Hippocampal formation (tissue), 2 donors: ENCODE results near the gene ARL4A.
A peak's percentile ranks its signal among the peaks of the same experiment; 100 is the strongest.
"Not testable (repeated sequence)": the region's sequence is repeated elsewhere in the genome, so short reads cannot be mapped to it uniquely, and the experiment has no call there.

Source experiments
- DNase-seq, 2 donors: peaks; one replicate each; lab custom pipeline; 2025; lab: John Stamatoyannopoulos, UW

The ARL4A gene, protein sequence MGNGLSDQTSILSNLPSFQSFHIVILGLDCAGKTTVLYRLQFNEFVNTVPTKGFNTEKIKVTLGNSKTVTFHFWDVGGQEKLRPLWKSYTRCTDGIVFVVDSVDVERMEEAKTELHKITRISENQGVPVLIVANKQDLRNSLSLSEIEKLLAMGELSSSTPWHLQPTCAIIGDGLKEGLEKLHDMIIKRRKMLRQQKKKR

DNA sequence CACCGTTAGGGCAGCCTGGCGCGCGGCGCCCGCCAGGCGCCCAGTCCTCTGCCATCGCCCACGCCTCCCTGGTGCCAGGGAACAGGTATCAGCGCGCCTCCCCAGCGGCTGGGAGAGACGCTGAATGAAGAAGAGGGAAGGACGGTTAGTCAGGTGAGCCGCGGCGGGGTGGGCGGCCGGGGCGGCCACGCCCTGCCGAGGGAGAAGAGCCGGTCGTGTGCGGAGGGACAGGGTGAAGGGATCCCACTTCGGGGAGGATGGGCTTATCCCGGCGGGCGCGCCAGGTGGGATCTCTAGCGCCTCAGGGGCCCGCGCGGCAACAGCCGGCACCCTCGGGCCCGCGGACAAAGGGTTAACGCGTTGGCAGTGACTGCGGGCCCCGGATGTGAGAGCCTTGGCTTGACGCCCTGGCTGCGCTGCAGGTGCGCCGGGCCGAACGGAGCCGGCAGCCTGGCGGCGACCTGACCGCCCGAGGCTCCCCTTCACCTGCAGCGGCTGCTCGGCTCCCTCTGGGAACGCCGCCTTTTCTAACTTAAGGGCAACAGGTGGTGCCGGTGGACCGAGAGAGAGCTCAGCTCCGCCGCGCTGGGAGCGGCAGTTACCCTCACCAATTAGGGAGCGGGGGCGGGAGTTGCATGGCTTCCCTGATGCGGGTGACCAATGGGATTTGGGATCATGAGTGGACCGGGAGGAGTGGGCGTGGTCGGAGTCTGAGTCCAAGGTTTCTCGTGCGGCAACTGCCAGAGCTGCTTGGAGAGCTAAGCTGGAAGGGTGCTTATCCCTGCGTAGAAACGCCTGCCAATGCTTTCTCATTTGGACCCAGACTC lies at the start of gene ARL4A:
Gene ARL4A, plus strand, starts transcription at position 743 of the 827 bp plus-strand sequence. CDS start 622 bp downstream, outside the sequence.
- peak; percentile 96 to 98 for DNase-seq

DNA sequence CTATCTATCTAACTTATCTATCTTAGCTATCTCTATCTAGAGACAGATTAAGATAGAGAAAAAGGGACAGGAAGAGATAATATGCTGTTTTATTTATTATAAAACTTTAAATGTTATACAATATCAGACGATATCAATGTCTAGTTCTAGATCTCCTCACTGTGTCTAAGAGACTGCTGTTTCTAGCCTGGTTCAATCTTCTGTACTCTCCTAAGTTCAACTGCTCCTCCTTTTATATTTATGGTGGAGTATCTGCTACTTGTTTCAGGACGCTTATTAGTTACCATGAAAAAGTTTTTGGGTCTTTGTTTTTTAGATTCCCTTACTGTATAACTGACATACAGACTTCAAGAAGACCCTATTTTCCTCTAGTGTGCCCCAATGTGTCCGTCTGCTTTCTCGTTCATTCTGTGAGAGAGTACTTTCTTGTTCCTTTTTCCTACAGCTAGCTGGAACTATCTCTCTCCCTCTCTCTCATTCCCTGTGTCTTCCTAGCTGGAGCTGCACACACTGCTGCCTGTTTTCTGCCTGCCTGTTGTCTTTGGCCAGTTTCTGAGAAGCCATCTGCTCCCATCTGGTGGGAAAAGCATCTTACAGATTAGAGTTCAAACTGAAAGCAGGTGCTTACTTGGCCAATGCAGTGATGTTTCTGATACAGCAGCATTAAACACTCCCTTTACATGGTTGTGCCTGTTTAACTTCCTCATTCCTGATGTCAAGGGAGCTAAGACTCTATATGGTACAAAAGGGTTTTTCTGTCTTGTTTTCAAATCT lies 49.4 kb upstream of the ARL4A start:
- DNase-seq: peak in 1 of 2 donors; percentile 26

DNA sequence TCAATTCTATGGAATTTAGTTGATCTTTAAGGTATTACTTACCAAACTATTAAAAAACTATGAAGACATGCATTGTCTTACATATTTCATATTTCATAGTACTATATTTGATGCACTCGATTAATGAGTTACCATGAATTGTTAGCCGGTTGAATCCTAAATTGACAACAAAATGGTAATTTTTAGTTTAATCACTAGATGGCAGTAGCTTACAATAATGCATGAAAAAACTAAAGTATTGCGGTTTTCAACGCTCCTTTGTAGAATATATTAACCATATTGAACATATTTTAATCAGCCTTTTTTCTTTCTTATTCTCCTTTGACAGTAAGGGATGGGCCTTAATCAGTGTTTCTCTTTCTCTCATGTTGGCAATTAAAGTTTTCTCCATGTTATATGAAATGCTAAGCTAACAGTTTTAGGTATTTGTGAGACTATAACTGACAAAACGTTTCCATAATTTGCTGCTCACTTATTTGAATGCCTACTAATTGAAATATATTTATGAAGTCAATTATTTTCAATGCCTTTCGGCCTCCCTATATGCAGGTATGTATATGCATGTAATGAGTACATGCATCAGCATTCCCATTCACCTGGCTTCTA lies 48.5 kb upstream of the ARL4A start:
- peak in 1 of 2 donors; percentile 53 for DNase-seq

DNA sequence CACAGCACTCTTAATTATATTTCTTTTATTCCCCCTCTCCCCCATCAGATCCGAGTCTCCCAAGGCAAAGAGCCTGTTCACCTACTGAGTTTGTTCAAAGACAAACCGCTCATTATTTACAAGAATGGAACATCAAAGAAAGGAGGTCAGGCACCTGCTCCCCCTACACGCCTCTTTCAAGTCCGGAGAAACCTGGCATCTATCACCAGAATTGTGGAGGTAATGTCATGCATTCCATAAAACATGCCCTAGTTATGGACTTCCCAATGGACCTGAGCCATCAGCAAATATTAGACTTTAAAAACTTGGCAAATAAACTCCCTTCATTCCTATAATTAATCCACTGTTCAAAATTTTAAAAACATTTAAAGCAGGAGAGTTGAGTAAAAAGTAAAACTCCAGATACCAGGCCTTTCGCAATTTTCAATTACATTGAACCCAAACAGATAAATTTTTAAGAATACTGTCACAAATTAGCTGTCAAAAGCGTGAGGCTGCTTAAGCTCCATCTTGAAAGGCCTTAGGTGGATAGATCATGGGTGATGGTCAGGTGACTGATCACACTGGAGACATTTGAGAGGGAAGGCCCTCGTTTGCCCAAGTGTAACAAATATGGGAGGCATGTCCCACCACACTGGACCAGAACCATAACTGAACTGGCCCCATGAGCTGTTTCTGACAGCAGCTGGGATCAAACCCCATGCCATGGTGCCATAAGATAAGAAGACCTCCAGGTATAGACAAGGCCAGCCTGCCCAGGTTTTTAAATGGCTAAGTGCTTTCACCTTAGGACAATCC lies 46.9 kb upstream of the ARL4A start:
- no peak for DNase-seq

DNA sequence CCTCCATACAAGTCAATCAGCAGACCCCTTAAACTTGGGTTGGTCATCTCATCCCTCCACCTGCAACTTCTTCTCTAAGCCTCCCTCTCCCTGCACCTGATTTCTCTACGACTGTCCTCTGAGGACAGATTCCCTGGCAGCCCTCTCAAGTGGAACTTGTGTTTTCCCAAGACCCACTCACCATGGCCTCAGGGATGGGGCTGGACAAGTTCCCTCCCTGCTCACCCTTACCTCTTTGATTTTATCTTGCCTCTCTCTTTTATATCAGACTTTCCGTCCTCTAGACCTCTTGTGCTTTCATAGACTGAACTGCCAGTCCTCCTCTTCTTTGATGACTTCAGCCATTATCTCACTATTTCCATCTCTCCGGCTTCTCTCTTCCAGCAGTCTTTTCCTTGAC lies 46.2 kb upstream of the ARL4A start:
- DNase-seq: no peak

DNA sequence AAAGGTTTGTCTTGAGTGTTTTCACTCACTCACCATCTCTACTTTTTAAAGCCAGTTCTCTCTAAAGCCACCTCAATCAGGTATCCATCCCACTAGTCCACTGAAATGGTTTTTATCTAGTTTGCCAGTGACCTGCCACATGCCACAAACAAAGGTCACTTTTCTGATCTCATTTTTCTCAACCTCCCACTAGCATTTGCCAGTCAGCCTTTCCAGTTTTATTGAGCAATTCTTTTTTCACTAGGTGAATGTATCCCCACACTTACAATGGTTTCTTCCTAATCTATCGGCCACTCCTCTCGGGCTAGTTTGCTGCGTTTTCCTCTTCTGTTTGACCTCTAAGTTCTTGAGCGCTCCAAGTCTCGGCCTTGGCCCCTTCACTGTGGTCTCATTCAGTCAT lies 44.9 kb upstream of the ARL4A start:
- no peak for DNase-seq

DNA sequence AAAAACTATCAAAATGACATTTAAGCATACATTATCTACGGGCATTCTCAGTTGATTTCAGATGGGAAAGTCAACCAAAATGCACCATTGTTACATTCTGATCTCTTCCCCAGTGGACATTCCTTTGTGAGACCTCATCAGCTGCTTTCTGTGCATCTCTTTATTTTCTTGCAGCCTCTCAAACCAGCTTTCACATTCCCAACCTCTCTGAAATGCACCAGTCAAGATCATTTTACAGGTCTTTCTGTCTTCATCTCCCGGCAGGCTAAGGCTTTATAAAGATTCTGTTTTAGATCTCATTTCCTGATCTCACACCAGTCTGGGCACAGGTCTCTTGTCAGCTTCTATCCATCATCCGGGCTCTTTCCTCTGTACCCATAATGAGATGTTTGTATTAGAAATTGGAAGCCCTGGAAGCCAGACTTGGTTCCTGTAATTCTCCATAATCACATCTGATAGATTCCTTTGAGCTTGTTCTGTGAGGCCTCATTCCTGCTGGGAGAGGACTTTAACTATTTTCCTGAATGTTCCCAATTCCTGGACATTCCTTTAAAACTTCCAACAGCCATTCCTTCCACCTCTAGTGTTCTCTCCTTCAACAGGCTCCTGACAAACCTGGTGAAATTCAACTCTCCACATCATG lies 44.3 kb upstream of the ARL4A start:
- no peak for DNase-seq

DNA sequence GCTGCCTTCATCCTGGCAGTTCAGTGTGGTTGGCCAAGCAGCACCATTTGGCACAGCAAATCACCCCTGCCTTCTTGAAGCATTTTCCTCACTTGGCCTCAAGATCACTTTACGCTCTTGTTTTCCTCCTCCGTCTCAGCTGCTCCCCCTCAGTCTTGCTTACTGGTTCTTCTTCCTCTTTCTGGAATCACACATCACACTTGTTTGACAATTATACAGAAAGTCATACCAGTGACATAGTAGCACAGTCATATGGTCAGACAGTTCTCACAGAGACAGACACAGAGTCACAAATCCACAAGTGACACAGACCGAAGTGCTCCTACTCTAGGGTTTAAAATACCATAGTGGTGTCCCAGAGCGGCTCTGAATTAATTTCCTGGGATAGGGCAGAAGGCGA lies 43.8 kb upstream of the ARL4A start:
- no peak for DNase-seq

DNA sequence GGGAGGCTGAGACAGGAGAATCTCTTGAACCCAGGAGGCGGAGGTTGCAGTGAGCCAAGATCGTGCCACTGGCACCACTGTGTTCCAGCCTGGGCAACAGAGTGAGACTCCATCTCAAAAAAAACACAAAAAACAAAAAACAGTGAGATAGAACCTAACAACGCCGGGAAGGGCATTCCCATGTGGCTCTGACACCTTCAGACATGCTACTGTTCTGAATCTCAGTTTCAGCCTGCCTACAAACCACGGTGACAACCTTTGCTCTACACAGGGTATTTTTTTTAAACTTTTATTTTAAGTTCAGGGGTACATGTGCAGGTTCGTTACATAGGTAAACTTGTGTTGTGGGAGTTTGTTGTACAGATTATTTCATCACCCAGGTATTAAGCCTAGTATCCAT lies 42.2 kb upstream of the ARL4A start:
- DNase-seq: not testable (repeated sequence)

DNA sequence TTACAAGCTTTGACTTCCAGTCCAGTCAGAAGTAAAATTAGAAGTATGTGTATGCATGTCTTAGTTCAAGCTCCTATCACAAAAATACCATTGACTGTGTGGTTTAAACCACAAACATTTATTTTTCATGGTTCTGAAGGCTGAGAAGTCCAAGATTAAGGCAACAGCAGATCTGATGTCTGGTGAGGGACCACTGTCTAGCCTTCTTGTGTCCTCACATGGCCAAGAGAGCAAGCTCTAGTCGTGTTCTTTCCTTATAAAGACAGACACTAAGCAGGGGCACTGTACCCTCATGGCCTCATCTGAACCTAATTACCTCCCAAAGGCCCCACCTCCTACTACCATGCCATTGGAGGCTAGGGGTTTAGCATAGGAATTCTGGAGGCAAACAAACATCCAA lies 41.3 kb upstream of the ARL4A start:
- no peak for DNase-seq

DNA sequence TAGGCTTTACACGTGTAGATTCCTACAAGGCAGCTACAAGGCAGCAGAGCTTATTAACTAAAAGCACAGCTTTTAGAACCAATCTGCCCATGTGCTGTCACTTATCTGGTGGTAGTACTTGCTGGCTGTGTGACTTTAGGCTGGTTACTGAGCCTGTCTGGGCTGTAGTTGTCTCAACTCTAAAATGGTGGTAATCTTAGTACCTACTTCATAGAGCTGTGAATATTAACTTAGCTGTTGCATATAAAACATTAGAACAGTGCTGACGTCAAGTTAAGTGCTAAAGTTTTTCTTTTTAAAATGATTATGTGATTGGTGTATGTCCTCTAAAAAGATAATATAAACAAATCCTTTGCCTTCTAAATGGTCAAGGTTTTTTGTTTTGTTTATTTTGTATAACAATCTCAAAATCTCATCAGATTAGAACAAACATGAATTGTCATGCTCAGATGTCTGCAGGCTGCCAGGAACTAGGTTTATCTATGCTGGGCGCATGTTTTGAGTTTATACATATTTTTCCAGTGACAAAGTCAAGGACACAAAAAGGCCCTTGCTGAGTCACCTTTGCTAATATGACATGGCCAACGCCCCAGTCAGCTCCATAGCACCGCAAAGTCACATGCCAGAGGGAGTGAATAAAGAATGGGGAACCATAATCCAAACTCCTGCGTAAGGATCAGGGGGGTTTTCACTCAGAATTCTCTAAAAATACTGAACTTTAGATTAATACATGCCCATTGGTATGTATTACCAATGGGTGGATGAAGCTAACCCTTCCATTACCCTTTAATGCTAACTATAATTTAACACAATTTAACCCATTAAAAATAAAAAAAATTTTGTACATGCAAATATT lies 39.8 kb upstream of the ARL4A start:
- DNase-seq: no peak

DNA sequence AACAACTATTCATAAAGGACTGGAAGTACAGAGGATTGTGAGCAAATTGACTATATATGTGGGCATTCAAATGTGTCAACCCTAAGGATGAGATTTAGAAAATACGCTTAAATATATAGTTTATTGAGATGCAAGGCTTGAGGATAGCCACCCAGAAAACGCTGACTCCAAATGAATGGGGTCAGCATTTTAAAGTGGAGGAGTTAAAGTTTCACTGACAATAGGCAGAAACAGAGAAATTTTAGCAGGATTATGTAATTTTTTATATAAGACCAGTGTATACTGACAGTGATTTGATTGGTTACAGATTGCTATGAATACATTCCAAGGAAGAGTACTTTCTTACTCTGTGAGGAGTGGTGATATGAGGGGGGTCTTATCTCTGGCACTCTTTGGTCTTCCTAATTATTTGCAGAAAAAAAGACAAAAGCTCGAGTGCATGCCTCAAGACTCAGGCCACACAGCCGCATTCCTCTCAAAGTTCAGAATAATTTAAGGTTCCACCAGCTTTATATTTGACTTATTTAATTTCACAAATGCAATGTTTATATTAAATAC lies 38.6 kb upstream of the ARL4A start:
- no peak for DNase-seq

DNA sequence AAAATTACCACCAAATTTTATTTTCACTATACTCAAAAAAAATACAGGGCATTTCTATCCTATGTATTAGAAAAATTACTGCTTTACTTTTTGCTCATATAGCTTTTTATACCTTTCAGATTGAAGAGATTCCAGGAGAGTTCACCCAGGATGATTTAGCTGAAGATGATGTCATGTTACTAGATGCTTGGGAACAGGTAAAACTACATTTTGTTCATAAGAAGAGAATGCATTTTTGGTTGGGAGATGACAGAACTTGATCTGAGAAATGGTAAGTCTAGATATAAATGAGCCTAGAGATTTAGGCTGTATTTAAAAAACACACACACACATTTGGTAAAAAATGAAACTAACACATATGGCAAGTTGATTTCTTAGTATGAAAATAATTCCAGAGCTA lies 38.1 kb upstream of the ARL4A start:
- DNase-seq: no peak

DNA sequence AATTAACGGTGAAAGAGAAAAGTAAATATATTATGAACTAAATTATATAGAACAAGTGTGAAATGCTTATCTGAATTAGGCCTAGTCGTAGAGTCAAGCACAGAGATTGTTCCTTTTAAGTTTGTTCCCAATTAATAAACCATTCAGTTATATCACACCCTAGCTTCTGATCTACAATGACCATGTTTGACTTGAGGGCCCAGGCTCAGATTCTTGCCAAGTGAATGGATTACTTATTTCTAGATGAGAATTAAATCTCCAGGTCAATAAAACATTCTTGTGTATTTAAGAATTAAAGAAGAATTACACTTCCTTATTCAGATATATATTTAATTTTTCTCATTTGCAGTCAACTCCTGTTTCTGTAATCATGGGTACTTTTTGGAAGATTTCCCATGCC lies 37.4 kb upstream of the ARL4A start:
- no peak for DNase-seq

DNA sequence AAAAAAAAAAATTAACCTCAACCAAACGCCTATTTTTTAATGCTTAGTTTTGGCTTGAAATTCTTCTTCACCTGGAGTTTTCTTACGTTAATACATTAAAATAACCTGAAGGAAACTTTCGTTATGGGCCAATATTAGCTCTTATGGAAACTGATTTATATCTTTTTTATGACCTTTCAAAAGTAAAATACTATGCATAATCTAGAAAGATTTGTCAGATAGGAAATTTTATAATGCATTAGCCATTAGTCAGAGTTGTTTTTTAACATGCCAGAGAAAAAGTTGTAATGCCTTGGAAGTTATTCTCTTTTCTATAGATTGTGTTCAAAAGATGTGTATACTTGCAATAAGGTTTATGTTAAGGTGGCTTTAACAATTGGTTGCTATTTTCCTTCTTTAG lies 34.3 kb upstream of the ARL4A start:
- no peak for DNase-seq

DNA sequence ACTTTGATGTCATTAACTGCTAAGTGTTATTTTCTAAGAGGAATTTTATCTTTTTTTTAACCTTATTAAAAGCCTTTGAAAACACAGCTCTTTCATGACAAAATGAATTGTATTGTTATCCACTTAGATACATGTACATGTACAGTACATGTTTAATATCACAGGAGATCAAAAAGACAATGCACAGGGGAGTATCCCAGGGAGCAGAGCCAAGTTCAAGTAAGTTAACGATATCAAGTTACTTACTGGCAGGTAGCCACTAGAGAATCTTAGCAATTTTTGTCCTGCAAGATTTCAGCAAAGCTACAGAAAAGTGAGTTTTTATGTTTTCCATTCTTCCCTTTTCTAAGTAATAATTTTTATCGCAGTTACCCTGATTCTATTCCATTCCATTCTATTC lies 33.9 kb upstream of the ARL4A start:
- no peak for DNase-seq

DNA sequence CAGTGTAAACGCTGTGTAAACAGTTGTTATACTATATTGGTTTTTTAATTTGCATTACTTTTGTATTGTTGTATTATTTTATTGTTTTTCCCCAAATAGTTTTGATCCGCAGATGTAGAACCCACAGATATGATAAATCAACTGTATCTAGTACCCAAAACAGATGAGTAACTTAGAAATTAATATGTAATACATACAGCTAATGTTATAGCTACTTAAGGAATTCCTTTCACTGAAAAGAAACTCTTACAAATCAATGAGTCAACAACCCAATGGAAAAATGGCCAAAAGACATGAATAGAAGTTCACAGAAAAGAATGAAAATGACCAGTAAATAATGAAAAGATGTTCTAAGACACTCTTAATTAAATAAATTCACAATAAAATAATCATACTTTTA lies 32.3 kb upstream of the ARL4A start:
- no peak for DNase-seq

DNA sequence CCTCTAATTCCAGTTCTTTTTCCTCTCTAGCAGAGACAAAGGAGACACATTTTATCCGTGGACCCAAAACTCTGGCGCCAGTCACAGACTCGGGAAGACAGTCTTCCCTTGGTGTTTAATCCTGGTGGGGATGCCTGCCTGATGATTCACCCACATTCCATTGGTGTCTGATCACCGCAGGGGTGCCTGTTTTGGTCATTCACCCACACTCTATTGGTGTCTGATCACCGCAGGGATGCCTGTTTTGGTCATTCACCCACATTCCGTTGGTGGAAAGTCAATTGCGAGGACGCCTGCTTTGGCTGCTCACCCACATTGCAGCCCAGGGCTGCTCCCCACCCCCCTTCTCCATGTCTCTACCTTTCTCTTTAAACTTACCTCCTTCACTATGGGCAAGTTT lies 27.0 kb upstream of the ARL4A start:
- DNase-seq: not testable (repeated sequence)

DNA sequence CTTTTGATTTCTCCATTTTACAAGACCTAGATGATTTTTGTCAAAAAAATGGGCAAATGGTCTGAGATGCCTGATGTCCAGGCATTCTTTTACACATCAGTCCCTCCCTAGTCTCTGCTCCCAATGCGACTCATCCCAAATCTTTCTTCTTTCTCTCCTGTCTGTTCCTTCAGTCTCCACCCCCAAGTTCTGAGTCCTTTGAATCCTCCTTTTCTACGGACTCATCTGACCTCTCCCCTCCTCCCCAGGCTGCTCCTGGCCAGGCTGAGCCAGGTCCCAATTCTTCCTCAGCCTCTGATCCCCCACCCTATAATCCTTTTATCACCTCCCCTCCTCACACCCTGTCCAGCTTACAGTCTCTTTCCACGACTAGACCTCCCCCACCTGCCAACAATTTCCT lies 26.4 kb upstream of the ARL4A start:
- not testable (repeated sequence) for DNase-seq

DNA sequence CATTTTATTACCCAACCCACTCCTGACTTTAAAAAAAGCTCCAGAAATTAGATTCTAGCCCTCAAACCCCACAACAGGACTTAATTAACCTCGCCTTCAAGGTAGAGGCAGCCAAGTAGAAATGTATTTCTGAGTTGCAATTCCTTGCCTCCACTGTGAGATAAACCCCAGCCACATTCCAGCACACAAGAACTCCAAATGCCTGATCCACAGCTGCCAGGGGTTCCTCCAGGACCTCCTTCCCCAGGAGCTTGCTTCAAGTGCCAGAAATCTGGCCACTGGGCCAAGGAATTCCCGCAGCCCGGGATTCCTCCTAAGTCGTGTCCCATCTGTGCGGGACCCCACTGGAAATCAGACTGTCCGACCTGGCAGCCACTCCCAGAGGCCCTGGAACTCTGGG lies 25.9 kb upstream of the ARL4A start:
- DNase-seq: no peak
